Transverse colon (tissue), 3 donors: Measurements from ENCODE around the gene NPY1R.

Experiments used
- CTCF ChIP-seq, 5 experiments: fragments of 200-600 bp in 3 of 5; fragments of 450-650 bp in 2 of 5; sonication (generic) in 3 of 5; IDR thresholded peaks; 1 replicate in 2 of 5; 2 replicates in 3 of 5; pipeline ENCODE4 v1.5.1; 2016 to 2017; ENCODE audit warnings: antibody characterized with exemption in 5 of 5, inconsistent platforms in 3 of 5, mild to moderate bottlenecking in 2 of 5, moderate library complexity in 1 of 5
- POLR2A ChIP-seq: fragments of 450-650 bp; IDR thresholded peaks from one replicate; pipeline ENCODE4 v1.6.1; 2016; ENCODE audit warnings: antibody characterized with exemption, mild to moderate bottlenecking, moderate library complexity

GRCh38 chr4:163372029-163372428 is 39.6 kb upstream of the NPY1R start:
- TF ChIP-seq CTCF (IDR thresholded peaks at IDR 0.05) = no peak
- TF ChIP-seq POLR2A = no peak
